HG03460 (cell line): ENCODE measurements around the gene ARSK.
A peak's percentile ranks its signal among the peaks of the same experiment; 100 is the strongest.
"Not testable (repeated sequence)": the region's sequence is repeated elsewhere in the genome, so short reads cannot be mapped to it uniquely, and the experiment has no call there.

ENCODE experiments used
- ATAC-seq: cut with Tn5 transposase; IDR thresholded peaks from one replicate; pipeline ENCODE4 v1.9.1; 2021; ENCODE audit not compliant: unreplicated experiment

Gene ARSK

GRCh38 chr5:95646226-95646568, 91.3 kb downstream of the ARSK start:
- not testable (repeated sequence) for ATAC-seq

DNA sequence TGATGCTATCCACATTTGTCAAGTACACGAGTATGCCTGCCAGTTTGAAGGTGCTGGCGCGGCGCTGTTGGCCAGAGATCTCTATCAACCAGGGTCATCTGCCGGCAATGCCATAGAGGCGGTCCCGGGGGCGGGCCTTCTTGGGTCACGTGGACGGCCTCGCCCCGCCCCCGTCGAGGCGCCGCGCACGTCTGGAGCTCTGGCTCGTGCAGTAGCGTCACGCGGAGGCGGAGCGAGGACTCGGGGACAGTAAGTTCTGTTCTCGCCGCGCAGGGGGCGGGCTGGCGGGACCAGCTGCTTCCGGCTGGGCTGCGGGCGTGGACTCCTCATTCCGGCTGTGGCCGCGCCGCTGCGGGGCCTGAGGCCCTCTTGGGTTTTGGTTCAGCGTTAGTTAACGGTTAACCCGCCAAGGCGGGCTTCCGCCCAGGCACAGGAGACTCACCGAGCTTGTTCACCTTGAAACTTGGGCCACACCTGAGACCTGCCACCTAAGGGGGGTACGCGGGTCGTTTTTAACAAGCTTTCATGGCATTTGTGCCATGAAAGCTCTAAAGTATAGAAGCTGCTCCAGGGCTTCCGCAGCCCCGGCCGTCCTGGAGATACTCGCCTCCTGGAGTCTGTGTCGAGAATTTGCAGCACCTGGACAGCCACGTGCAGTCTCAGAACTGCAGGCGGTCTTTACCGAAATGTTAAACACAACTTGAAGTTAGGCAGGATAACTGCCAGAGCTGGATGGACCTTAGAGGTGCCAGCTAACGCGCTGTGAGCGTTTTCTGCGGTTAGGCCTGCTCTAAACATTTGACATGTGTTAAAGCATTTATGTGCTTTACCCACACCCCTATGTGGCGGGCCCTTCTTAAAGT, 91.9 kb downstream of the ARSK start, which contains the start of gene RFESD:
Gene RFESD (plus strand): TSS at position 209 of the 863 bp plus-strand sequence. CDS start 5,495 bp downstream, outside the sequence.
- ATAC-seq = peak; percentile 98

GRCh38 chr5:95647886-95648860, 93.3 kb downstream of the ARSK start:
- no peak for ATAC-seq

GRCh38 chr5:95649274-95649673, 94.4 kb downstream of the ARSK start:
- no peak for ATAC-seq

- no peak for ATAC-seq
Observed at GRCh38 chr5:95649842-95650620, 95.1 kb downstream of the ARSK start.

GRCh38 chr5:95652849-95653248, 97.9 kb downstream of the ARSK start:
- no peak for ATAC-seq

- ATAC-seq = no peak
Observed at GRCh38 chr5:95654196-95654595, 99.3 kb downstream of the ARSK start.
